HG02852 (cell line): ENCODE results near the gene MEG3.

Source experiments
- ATAC-seq: cut with Tn5 transposase; IDR thresholded peaks from one replicate; pipeline ENCODE4 v1.9.1; 2021; ENCODE audit warnings: mild to moderate bottlenecking, moderate library complexity; ENCODE audit not compliant: unreplicated experiment

Gene MEG3

DNA sequence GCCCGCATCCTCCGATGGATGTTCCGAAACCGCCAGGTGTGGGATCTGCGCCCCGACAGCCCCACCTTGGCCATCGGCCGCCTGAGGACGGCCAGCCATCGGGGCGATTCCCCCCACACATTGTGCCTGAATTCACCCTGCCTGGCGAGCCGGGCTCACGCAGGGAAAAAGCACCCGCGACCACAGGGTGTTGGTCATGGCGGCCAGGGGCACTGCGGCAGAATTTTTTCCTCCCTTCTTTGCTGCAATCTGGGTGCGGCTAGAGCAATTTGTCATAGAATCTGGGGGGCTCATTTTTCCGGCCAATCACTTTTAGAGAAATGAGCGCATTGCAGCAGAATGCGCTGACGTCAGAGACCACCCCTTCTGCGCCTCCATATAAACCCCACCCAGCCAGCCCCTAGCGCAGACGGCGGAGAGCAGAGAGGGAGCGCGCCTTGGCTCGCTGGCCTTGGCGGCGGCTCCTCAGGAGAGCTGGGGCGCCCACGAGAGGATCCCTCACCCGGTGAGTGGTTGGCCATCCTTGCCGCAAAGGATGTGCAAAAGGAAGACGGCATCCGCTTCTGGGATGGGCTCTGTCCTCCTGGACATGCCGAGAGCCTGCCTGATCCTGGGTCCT lies at the start of gene MEG3:
MEG3 (plus strand) TSS at position 406 of the 619 bp plus-strand sequence.
- no peak for ATAC-seq

GRCh38 chr14:100776681-100777365 lies 49.1 kb upstream of the MEG3 start:
- no peak for ATAC-seq

- no peak for ATAC-seq
These were observed 48.5 kb upstream of the MEG3 start for GRCh38 chr14:100777366-100777817.

DNA sequence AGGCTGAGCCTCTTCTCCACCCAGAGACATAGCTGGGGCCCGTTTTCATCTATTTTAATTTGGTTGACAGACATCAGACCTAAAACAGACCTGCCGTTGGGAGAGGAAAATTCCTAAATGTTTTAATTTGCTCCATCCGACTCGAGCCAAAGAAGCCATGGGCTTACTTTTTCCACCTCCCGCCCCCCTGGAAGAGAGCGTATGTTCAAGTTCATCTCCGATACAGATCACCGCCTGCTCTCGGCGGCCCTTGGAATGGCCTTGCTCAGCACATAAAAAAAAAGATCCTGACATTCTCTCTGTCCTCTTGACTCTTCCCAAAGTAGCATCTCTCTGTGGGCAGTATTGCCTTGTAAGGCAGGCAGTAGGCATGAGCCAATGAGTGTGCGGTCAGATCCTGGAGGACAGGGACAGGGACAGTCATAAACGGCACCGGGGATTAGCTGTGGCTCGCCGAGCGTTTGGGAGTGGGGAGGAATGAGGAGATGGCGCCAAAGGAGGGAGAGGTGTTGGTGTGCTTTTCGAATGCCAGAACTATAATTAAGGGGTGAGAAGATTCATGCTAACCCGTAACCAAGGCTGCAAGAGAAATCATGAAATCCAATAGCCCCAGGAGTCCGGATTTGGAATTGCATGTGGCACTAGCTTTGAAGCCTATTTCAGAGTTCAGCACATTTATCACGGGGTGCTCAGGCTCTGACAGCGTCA lies 47.9 kb upstream of the MEG3 start:
- no peak for ATAC-seq

GRCh38 chr14:100778526-100778882 lies 47.4 kb upstream of the MEG3 start:
- ATAC-seq: no peak

- no peak for ATAC-seq
These were observed 46.8 kb upstream of the MEG3 start for GRCh38 chr14:100778951-100779690.

GRCh38 chr14:100779691-100780080 lies 46.2 kb upstream of the MEG3 start:
- ATAC-seq: no peak

- no peak for ATAC-seq
These were observed 45.7 kb upstream of the MEG3 start for GRCh38 chr14:100780246-100780645.

- no peak for ATAC-seq
These were observed 45.1 kb upstream of the MEG3 start for GRCh38 chr14:100780646-100781355.

DNA sequence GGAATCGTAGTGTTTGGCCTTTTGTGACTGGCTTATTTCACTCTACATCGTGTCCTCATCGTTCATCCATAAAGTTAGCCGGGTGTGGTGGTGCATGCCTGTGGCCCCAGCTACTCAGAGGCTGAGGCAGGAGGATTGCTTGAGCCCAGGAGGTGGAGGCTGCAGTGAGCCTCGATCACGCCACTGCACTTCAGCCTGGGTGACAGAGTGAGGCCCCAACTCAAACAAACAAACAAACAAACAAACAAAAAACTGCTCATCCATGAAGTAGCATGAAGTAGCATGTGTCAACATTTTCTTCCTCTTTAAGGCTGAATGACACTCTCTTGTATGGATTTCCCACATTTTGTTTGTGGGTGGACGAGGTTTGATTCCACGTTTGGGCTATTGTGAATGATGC lies 44.0 kb upstream of the MEG3 start:
- ATAC-seq: no peak

DNA sequence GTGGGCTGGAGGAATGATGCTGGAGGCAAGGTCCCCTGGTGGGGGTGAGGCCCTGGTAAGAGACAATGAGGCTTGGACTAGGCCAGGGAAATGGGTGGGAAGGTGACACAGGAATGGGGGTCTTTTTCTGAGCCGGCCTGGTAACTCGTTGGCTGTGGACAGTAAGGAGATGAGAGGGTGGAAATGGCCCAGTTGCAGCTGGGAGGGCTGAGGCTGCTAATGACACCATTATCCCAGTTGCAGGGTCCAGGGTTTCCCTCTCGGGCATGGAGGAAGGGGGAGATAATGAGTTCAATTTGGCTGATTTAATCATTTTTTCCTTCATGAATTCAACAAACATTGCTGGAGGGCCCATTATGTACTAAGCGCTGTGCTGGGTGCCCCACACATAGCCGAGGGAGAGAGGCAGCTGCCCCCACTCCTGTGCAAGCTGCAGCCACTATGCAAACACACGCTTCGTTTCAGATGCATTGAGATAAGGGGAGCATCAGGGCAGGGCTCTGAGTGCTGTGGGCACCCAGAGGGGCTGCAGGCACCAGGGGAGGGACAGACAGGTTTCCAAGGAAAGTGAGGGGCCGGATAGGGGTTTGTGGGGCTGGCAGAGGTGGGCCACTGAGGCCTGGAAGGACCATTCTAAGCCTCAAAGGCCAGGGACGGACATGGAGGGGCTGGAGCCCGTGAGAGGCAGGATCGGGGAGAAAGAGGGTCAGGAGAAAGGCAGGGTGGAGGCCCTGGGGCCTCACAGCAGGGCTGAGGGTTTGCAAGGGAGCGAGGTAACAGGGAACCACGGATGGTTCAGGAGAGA lies 43.2 kb upstream of the MEG3 start:
- ATAC-seq: no peak

DNA sequence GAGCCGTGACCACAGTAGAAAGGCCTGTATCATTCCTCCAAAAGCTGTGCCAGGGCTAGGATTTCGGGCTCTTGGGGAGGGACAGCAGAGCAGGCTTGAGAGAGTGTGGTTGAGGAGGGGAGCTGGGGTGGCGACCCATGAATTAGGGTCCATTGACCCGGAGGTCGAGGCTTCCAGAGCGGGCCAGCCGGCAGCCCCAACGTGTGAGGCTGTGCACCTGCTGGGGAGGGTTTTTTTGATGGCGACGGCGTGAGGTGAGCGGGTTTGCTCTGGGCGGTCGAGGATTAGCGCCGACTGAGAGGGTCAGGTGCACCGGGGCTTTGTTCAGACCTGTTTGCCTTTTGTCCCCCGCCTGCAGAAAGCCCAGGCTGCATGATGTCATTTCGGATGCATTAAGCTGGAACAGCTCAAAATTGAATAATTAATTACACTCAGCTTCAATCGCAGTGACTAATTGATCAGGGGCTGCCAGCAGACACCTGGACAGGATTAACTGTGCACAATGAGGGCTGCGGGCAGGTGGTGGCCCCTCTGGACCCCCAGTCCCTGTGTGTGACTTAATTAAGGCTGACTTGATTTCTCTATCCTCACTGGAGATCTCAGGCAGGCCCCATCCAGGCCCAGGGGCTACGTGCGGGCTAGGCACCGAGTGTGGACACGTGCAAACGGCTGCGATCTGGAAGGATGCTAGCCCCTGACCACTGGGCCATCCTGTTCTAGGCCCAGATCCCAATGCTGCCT lies 42.1 kb upstream of the MEG3 start:
- ATAC-seq: no peak

DNA sequence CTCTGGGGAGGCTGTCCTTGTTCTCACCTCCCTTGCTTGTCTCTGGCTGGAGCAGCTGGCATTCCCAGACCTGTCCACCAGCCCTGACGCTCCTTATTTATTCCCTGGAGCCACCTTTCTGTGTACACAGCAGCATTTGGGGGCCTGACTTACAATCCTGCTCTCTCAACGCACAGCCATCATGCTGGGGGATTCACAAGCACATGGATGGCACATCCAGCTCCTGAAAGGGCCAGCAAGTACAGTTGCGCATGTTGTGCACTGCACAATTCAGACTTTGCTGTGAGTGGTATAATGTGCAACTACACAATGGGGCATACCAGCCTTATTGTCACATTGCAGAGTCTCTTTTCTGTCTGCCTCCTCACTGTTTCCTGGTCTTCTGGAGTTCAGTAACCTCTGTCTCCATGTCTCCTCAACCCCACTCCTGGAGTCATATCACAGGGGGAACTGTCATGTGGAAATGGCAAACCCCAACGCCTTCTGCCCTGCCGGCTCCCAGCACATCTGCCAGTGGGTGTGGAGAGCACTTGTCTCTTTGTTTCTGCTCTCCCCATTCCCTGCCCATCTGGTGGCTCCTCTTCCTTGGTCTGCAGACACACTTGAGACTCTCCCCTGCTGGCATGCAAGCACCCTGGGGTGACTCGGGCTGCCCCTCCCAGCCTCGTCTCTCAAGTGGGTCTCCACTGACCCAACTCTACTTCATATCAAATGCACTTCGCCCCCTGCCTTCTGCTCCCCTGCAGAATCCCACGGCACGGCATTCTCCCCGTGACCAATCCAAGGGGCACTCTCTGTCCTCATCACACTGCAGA lies 41.2 kb upstream of the MEG3 start:
- ATAC-seq: no peak

- ATAC-seq: no peak
These were observed 40.6 kb upstream of the MEG3 start for GRCh38 chr14:100785338-100785615.

- ATAC-seq: no peak
These were observed 40.3 kb upstream of the MEG3 start for GRCh38 chr14:100785626-100786025.

- no peak for ATAC-seq
These were observed 39.8 kb upstream of the MEG3 start for GRCh38 chr14:100786131-100786530.

DNA sequence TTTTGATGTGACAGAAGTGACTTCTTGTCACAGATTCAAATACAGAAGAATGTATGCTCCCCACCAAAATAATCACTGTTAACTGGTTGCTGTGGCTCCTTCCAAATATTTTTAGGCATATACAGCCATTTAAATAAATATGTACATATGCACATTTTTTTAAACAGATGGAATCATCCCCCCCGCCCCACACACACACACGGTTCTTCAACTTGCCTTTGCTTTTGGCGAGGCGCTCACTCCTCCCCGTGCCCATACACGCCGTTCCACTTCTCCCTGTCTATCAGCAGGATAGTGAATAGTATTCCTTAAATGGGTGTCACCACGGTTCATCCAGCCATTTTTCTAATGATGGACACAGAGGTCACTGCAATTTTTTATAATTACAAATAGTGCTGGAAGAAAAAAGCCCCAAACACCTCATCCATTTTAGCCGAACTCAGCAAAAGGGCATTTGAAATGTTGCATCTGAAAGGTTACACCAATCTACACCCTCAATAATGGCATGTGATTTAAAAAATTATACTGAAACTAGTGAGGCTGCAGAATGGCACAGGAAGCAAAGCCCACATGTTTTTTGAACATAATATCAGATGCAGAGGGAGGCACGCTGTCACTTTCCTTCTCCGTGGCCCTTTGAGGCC lies 39.2 kb upstream of the MEG3 start:
- no peak for ATAC-seq

GRCh38 chr14:100787659-100788058 lies 38.3 kb upstream of the MEG3 start:
- ATAC-seq: no peak
